ENCODE data around the gene RPUSD3.

DNA sequence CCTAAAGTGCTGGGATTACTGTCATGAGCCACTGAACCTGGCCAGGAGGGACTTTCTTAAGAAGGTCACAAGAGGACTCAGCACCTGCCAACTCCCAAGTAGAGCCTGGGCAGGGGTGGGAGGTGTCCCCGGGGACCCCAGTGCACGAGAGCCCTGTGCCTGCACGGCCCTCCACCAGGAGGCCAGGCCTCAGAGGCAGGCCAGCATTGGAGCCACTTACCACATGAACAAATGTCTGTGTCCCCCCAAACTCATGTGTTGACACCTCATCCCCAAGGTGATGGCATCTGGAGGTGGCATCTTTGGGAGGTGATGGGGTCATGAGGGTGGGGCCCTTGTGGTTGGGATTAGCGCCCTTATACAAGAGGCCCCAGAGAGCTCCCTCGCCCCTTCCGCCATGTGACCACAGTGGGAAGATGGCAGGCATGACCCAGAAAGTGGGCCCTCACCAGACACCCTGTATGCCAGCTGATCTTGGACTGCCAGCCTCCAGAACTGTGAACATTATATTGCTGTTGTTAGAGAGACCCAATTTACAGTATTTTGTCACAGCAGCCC lies 3.2 kb upstream of the RPUSD3 start:
- TF ChIP-seq EZH2 (IDR thresholded peaks at IDR 0.05; ENCODE audit: low read depth), result no peak
- TF ChIP-seq, protein P1, sequence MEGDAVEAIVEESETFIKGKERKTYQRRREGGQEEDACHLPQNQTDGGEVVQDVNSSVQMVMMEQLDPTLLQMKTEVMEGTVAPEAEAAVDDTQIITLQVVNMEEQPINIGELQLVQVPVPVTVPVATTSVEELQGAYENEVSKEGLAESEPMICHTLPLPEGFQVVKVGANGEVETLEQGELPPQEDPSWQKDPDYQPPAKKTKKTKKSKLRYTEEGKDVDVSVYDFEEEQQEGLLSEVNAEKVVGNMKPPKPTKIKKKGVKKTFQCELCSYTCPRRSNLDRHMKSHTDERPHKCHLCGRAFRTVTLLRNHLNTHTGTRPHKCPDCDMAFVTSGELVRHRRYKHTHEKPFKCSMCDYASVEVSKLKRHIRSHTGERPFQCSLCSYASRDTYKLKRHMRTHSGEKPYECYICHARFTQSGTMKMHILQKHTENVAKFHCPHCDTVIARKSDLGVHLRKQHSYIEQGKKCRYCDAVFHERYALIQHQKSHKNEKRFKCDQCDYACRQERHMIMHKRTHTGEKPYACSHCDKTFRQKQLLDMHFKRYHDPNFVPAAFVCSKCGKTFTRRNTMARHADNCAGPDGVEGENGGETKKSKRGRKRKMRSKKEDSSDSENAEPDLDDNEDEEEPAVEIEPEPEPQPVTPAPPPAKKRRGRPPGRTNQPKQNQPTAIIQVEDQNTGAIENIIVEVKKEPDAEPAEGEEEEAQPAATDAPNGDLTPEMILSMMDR (conservative IDR thresholded peaks at IDR 0.05), result no peak
